AG04450 (cell line): ENCODE results near the gene GAREM1. TPM values are rescaled to one million over a fixed set of nuclear protein-coding genes. Genes with fewer than 3 reads are reported as not detected.
"Not testable (repeated sequence)": the region's sequence is repeated elsewhere in the genome, so short reads cannot be mapped to it uniquely, and the experiment has no call there.

Source experiments
- CTCF ChIA-PET: fragments of 300-600, 350-600 bp; formaldehyde crosslinking; extraction: SDS; loops from one replicate; lab custom pipeline; 2022; ENCODE audit warnings: antibody characterized with exemption, inconsistent platforms; lab: Charles Lee
- POLR2A ChIA-PET: fragments of 350-600 bp; formaldehyde crosslinking; extraction: SDS; loops from one replicate; lab custom pipeline; 2021; ENCODE audit warnings: antibody characterized with exemption, inconsistent platforms; lab: Yijun Ruan, JAX
- DNase-seq: peaks from one replicate; pipeline ENCODE4 v3.0.0-alpha.2; 2011; ENCODE audit warnings: low read depth, low spot score
- H3K27ac ChIP-seq: one replicate; pipeline ENCODE4 v1.5.1; 2012; ENCODE audit warnings: low read depth, low read length, control low read depth
- H3K27me3 ChIP-seq: one replicate; pipeline ENCODE4 v1.6.0; 2012; ENCODE audit warnings: low read length; ENCODE audit not compliant: control insufficient read depth, insufficient read depth
- H3K4me3 ChIP-seq: 2 replicates; pipeline ENCODE4 v1.5.1; 2011; ENCODE audit warnings: mild to moderate bottlenecking, low read depth, low read length, control low read depth
- H3K9me3 ChIP-seq: 2 replicates; pipeline ENCODE4 v1.5.1; 2012; ENCODE audit warnings: low read length; ENCODE audit not compliant: control insufficient read depth, insufficient read depth
- CTCF ChIP-seq: IDR thresholded peaks from 2 replicates; pipeline ENCODE4 v1.5.1; 2011; ENCODE audit warnings: low read depth, low read length, control low read depth, inconsistent platforms
- polyA plus RNA-seq: library from polyadenylated mRNA; depleted of rRNA; stranded (reverse); fragments of >200 nt; gene quantifications from 2 replicates; pipeline ENCODE4 v1.2.3, GENCODE V29; 2011

Gene GAREM1
- polyA plus RNA-seq, 1 experiment: 3.4 TPM

- ChIA-PET CTCF (interaction anchor here (3.6 kb wide), 1 partner anchor 173 kb away, joined by 31 read pairs; the partner anchor contains the start of gene GAREM1), POLR2A (no interaction called here)
- Histone ChIP-seq H3K4me3 (no peak overlapping the region), H3K27me3 (no peaks in the 10 kb centered on the region), H3K27ac (no peak overlapping the region), H3K9me3 (no peaks in the 10 kb centered on the region)
- TF ChIP-seq CTCF: no peak
- no peak for DNase-seq
Observed at GRCh38 chr18:32297579-32298170, 173.0 kb downstream of the GAREM1 start.

- Histone ChIP-seq H3K27ac (no peak overlapping the region), H3K4me3 (no peak overlapping the region), H3K9me3 (no peaks in the 10 kb centered on the region), H3K27me3 (no peaks in the 10 kb centered on the region)
- ChIA-PET POLR2A (no interaction called here), CTCF (interaction anchor here (3.6 kb wide), 1 partner anchor 174 kb away, joined by 31 read pairs; the partner anchor contains the start of gene GAREM1)
- no peak for TF ChIP-seq CTCF
- DNase-seq: no peak
Observed at GRCh38 chr18:32296851-32297250, 173.8 kb downstream of the GAREM1 start.

- H3K9me3 ChIP-seq: no peaks in the 10 kb centered on the region
- ChIA-PET CTCF (interaction anchor here (0.6 to 3.6 kb wide), 5 partner anchors 24 to 281 kb away, joined by 3 to 31 read pairs (median 4); partner anchors contain the start of gene GAREM1), POLR2A (no interaction called here)
- H3K27ac ChIP-seq: no peak overlapping the region
- H3K27me3 ChIP-seq: no peaks in the 10 kb centered on the region
- TF ChIP-seq CTCF: no peak
- H3K4me3 ChIP-seq: no peak overlapping the region
- no peak for DNase-seq
Observed at GRCh38 chr18:32295604-32296003, 175.1 kb downstream of the GAREM1 start.

- H3K9me3 ChIP-seq: no peaks in the 10 kb centered on the region
- POLR2A ChIA-PET: no interaction called here
- no peaks in the 10 kb centered on the region for H3K27me3 ChIP-seq
- no peak overlapping the region for H3K27ac ChIP-seq
- no peak for DNase-seq
- TF ChIP-seq CTCF: no peak
- no peak overlapping the region for H3K4me3 ChIP-seq
- CTCF ChIA-PET: interaction anchor here (0.6 to 1.3 kb wide), 2 partner anchors 121 to 178 kb away, joined by 4 to 7 read pairs; partner anchors contain the start of gene GAREM1
Observed at GRCh38 chr18:32293107-32293506, 177.6 kb downstream of the GAREM1 start.

- H3K27me3 ChIP-seq, H3K9me3 ChIP-seq, H3K27ac ChIP-seq, POLR2A ChIA-PET, DNase-seq, H3K4me3 ChIP-seq: not testable (repeated sequence)
- CTCF ChIA-PET: interaction anchor here (3.4 to 25.4 kb wide), 2 partner anchors 13 to 180 kb away, joined by 73 to 608 read pairs; partner anchors contain the start of gene GAREM1
Observed at GRCh38 chr18:32291623-32292022, 179.1 kb downstream of the GAREM1 start.
